Neural cell (in vitro differentiated cells): ENCODE measurements around the gene ATPAF1. TPM values are rescaled to one million over a fixed set of nuclear protein-coding genes. Genes with fewer than 3 reads are reported as not detected.

Experiments
- H2AFZ ChIP-seq: fragments of 200-600, 300-800 bp; sonication (generic), shearing (Covaris generic); 2 replicates; pipeline ENCODE4 v1.6.0; 2014; ENCODE audit warnings: low read depth, mild to moderate bottlenecking, antibody characterized with exemption, low read length, moderate library complexity
- H3F3A ChIP-seq: fragments of 200-600 bp; shearing (Covaris generic); 2 replicates; pipeline ENCODE4 v1.6.1; 2016; ENCODE audit warnings: mild to moderate bottlenecking, moderate library complexity, mixed read lengths, antibody characterized with exemption, low read length; ENCODE audit not compliant: insufficient read depth, poor library complexity, severe bottlenecking
- H3K27ac ChIP-seq: fragments of 200-600, 300-800 bp; sonication (generic), shearing (Covaris generic); 2 replicates; pipeline ENCODE4 v1.5.1; 2014; ENCODE audit warnings: mild to moderate bottlenecking, low read length, moderate library complexity
- H3K27me3 ChIP-seq: fragments of 300-800, 200-600 bp; sonication (generic), shearing (Covaris generic); 2 replicates; pipeline ENCODE4 v1.6.0; 2014; ENCODE audit warnings: mild to moderate bottlenecking, low read depth, low read length, moderate library complexity; ENCODE audit not compliant: insufficient read depth
- H3K36me3 ChIP-seq: fragments of 300-800, 200-600 bp; sonication (generic), shearing (Covaris generic); 2 replicates; pipeline ENCODE4 v1.5.1; 2014; ENCODE audit warnings: mild to moderate bottlenecking, antibody characterized with exemption, low read length, moderate library complexity; ENCODE audit not compliant: insufficient read depth
- H3K4me2 ChIP-seq: fragments of 300-800, 200-600 bp; sonication (generic), shearing (Covaris generic); 2 replicates; pipeline ENCODE4 v1.6.0; 2014; ENCODE audit warnings: mild to moderate bottlenecking, low read length
- H3K4me3 ChIP-seq: fragments of 300-800, 200-600 bp; sonication (generic), shearing (Covaris generic); 2 replicates; pipeline ENCODE4 v1.5.1; 2014; ENCODE audit warnings: mild to moderate bottlenecking, low read length, moderate library complexity
- H3K79me2 ChIP-seq: fragments of 200-600 bp; shearing (Covaris generic); replicated peaks from 2 replicates; pipeline ENCODE4 v1.6.0; 2014; ENCODE audit warnings: mild to moderate bottlenecking, low read length, moderate library complexity; ENCODE audit not compliant: insufficient read depth
- H3K9ac ChIP-seq: fragments of 300-800, 200-600 bp; sonication (generic), shearing (Covaris generic); 2 replicates; pipeline ENCODE4 v1.6.1; 2016; ENCODE audit warnings: mild to moderate bottlenecking, low read length, mixed read lengths
- H3K9me2 ChIP-seq: fragments of 200-600 bp; shearing (Covaris generic); 2 replicates; pipeline ENCODE4 v1.6.1; 2016; ENCODE audit warnings: mild to moderate bottlenecking, low read length, mixed read lengths; ENCODE audit not compliant: insufficient read depth
- H3K9me3 ChIP-seq: fragments of 200-600, 300-800 bp; sonication (generic), shearing (Covaris generic); 2 replicates; pipeline ENCODE4 v1.6.1; 2016; ENCODE audit warnings: mild to moderate bottlenecking, mixed run types, low read length, moderate library complexity, mixed read lengths
- H4K20me1 ChIP-seq: fragments of 200-600 bp; shearing (Covaris generic); 2 replicates; pipeline ENCODE4 v1.6.1; 2016; ENCODE audit warnings: mild to moderate bottlenecking, mixed run types; ENCODE audit not compliant: insufficient read depth
- CTCF ChIP-seq: fragments of 450-650 bp; IDR thresholded peaks from 2 replicates; pipeline ENCODE4 v1.5.1; 2014; ENCODE audit warnings: antibody characterized with exemption, mild to moderate bottlenecking, moderate library complexity; ENCODE audit not compliant: poor library complexity, severe bottlenecking
- EP300 ChIP-seq: fragments of 450-650 bp; conservative IDR thresholded peaks from 2 replicates; pipeline ENCODE4 v1.6.1; 2014; ENCODE audit warnings: antibody characterized with exemption, mild to moderate bottlenecking, moderate library complexity; ENCODE audit not compliant: poor library complexity, severe bottlenecking
- EZH2 ChIP-seq: fragments of 200-600, 300-800 bp; shearing (Covaris generic), sonication (generic); IDR thresholded peaks from 2 replicates; pipeline ENCODE4 v1.6.1; 2014; ENCODE audit warnings: antibody characterized with exemption, low read length, borderline replicate concordance, mild to moderate bottlenecking; ENCODE audit not compliant: insufficient read depth, poor library complexity, severe bottlenecking
- MXI1 ChIP-seq: fragments of 450-650 bp; conservative IDR thresholded peaks from 2 replicates; pipeline ENCODE4 v1.6.1; 2014; ENCODE audit warnings: antibody characterized with exemption, mild to moderate bottlenecking; ENCODE audit not compliant: poor library complexity, severe bottlenecking
- POLR2AphosphoS5 ChIP-seq: IDR thresholded peaks from 2 replicates; pipeline ENCODE4 v1.6.1; 2012
- RAD21 ChIP-seq: fragments of 450-650 bp; conservative IDR thresholded peaks from 2 replicates; pipeline ENCODE4 v1.6.1; 2014; ENCODE audit warnings: antibody characterized with exemption, mild to moderate bottlenecking, moderate library complexity
- REST ChIP-seq: IDR thresholded peaks from 2 replicates; pipeline ENCODE4 v1.6.1; 2012; ENCODE audit warnings: borderline replicate concordance
- SMC3 ChIP-seq: fragments of 450-650 bp; conservative IDR thresholded peaks from 2 replicates; pipeline ENCODE4 v1.6.1; 2014; ENCODE audit warnings: antibody characterized with exemption, mild to moderate bottlenecking, moderate library complexity; ENCODE audit not compliant: poor library complexity
- TAF1 ChIP-seq: IDR thresholded peaks from 2 replicates; pipeline ENCODE4 v1.6.1; 2012; ENCODE audit warnings: low read depth
- polyA plus RNA-seq: library from polyadenylated mRNA; depleted of rRNA; stranded (reverse); fragments of >200 nt; gene quantifications from 2 replicates; pipeline ENCODE4 v1.2.3, GENCODE V29; 2014

ATPAF1 gene
- polyA plus RNA-seq, 1 donor from 2014 or later = 80.7 TPM

- no peak overlapping the region for H3K27ac ChIP-seq
- no peaks in the 10 kb centered on the region for H3F3A ChIP-seq
- H2AFZ ChIP-seq = no peak overlapping the region
- H4K20me1 ChIP-seq = no peaks in the 10 kb centered on the region
- H3K27me3 ChIP-seq = peaks cover 9% of the 10 kb centered on the region
- H3K4me2 ChIP-seq = no peak overlapping the region
- H3K9ac ChIP-seq = no peak overlapping the region
- no peaks in the 10 kb centered on the region for H3K9me3 ChIP-seq
- H3K9me2 ChIP-seq = no peaks in the 10 kb centered on the region
- H3K79me2 ChIP-seq = no peaks in the 10 kb centered on the region
- no peaks in the 10 kb centered on the region for H3K36me3 ChIP-seq
- TF ChIP-seq MXI1 (no peak), REST (no peak), SMC3 (no peak), TAF1 (no peak), POLR2AphosphoS5 (no peak), RAD21 (no peak), EZH2 (no peak), EP300 (no peak), CTCF (no peak)
- no peak overlapping the region for H3K4me3 ChIP-seq
These were observed 56.4 kb downstream of the ATPAF1 start for GRCh38 chr1:46611691-46612221.

GRCh38 chr1:46607345-46608130 lies 60.6 kb downstream of the ATPAF1 start:
- Histone ChIP-seq H3K79me2 (no peaks in the 10 kb centered on the region), H3K4me2 (no peak overlapping the region), H2AFZ (no peak overlapping the region), H4K20me1 (no peaks in the 10 kb centered on the region), H3K27me3 (no peaks in the 10 kb centered on the region), H3K9me2 (no peaks in the 10 kb centered on the region), H3K4me3 (no peak overlapping the region), H3F3A (no peaks in the 10 kb centered on the region), H3K9ac (no peak overlapping the region), H3K36me3 (no peaks in the 10 kb centered on the region), H3K9me3 (no peaks in the 10 kb centered on the region), H3K27ac (no peak overlapping the region)
- TF ChIP-seq EZH2 = no peak
- no peak for TF ChIP-seq MXI1
- no peak for TF ChIP-seq TAF1
- TF ChIP-seq SMC3 = no peak
- no peak for TF ChIP-seq CTCF
- TF ChIP-seq EP300 = no peak
- no peak for TF ChIP-seq REST
- no peak for TF ChIP-seq RAD21
- TF ChIP-seq POLR2AphosphoS5 = no peak
